A549 (cell line): ENCODE measurements around the gene FDCSP.

Experiments
- CBX2 ChIP-seq: fragments of 200-600 bp; sonication (generic); IDR thresholded peaks from 2 replicates; pipeline ENCODE4 v1.6.1; 2016; ENCODE audit warnings: low read depth, mild to moderate bottlenecking, borderline replicate concordance
- EHF ChIP-seq: fragments of 250-450 bp; sonication (Bioruptor Pico); IDR thresholded peaks from 2 replicates; pipeline ENCODE4 v1.5.0; 2020; ENCODE audit warnings: mild to moderate bottlenecking
- EP300 ChIP-seq, 2 experiments: fragments of >200 bp; sonication (Bioruptor Twin); formaldehyde crosslinking; IDR thresholded peaks; 2 replicates in 1 of 2; 3 replicates in 1 of 2; pipeline ENCODE4 v1.6.1; 2016 to 2017
- HDAC2 ChIP-seq: fragments of 200-600 bp; sonication (generic); IDR thresholded peaks from 2 replicates; pipeline ENCODE4 v1.6.1; 2016
- HOXA7 ChIP-seq: fragments of 250-450 bp; sonication (Bioruptor Pico); IDR thresholded peaks from 2 replicates; pipeline ENCODE4 v1.5.0; 2020; ENCODE audit warnings: mild to moderate bottlenecking, moderate library complexity
- POLR2A ChIP-seq: IDR thresholded peaks from 2 replicates; pipeline ENCODE4 v1.6.1; 2012; ENCODE audit warnings: mild to moderate bottlenecking, low read length
- RFX5 ChIP-seq: fragments of 450-650 bp; IDR thresholded peaks from 2 replicates; pipeline ENCODE4 v1.7.1; 2014; ENCODE audit warnings: antibody characterized with exemption, mild to moderate bottlenecking, moderate library complexity
- SMC3 ChIP-seq: fragments of >200 bp; sonication (Bioruptor Twin); formaldehyde crosslinking; IDR thresholded peaks from 3 replicates; pipeline ENCODE4 v1.6.1; 2018; ENCODE audit warnings: inconsistent platforms
- TF ChIP-seq, protein P1 (sequence below): fragments of >200 bp; sonication (Bioruptor Twin); formaldehyde crosslinking; IDR thresholded peaks from 3 replicates; pipeline ENCODE4 v1.5.1; 2016
- TF ChIP-seq, protein P2 (sequence below): fragments of 450-650 bp; IDR thresholded peaks from 2 replicates; pipeline ENCODE4 v1.6.1; 2014; ENCODE audit warnings: antibody characterized with exemption
- TF ChIP-seq, protein P3 (sequence below): fragments of 200-600 bp; sonication (generic); IDR thresholded peaks from 2 replicates; pipeline ENCODE4 v1.6.1; 2016; ENCODE audit warnings: antibody characterized with exemption, mild to moderate bottlenecking, moderate library complexity
- TF ChIP-seq, protein P4 (sequence below): IDR thresholded peaks from 2 replicates; pipeline ENCODE4 v1.6.1; 2012

DNA sequence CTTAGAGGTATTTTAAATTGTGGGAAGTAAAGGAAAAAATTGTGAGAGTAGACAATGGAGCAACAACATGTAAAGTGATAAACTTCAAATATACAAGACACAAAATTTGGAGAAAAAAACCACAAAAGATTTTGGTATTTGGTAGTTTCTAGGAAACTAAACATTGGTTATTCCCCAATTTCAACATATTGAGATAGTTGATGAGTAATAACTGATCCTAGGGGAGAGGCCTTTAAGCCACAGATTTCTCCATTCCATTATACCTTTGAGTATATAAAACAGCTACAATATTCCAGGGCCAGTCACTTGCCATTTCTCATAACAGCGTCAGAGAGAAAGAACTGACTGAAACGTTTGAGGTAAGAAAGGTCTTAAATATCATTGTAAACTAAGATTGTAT is at the start of gene FDCSP:
- TF ChIP-seq CBX2 (no peak), RFX5 (no peak), POLR2A (no peak), HOXA7 (CRISPR knock-in tag) (no peak), EP300 (IDR thresholded peaks at IDR 0.05) (no peak), SMC3 (no peak), HDAC2 (no peak), EHF (CRISPR knock-in tag) (no peak)
- TF ChIP-seq, protein P1, sequence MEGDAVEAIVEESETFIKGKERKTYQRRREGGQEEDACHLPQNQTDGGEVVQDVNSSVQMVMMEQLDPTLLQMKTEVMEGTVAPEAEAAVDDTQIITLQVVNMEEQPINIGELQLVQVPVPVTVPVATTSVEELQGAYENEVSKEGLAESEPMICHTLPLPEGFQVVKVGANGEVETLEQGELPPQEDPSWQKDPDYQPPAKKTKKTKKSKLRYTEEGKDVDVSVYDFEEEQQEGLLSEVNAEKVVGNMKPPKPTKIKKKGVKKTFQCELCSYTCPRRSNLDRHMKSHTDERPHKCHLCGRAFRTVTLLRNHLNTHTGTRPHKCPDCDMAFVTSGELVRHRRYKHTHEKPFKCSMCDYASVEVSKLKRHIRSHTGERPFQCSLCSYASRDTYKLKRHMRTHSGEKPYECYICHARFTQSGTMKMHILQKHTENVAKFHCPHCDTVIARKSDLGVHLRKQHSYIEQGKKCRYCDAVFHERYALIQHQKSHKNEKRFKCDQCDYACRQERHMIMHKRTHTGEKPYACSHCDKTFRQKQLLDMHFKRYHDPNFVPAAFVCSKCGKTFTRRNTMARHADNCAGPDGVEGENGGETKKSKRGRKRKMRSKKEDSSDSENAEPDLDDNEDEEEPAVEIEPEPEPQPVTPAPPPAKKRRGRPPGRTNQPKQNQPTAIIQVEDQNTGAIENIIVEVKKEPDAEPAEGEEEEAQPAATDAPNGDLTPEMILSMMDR = no peak
- TF ChIP-seq, protein P2, sequence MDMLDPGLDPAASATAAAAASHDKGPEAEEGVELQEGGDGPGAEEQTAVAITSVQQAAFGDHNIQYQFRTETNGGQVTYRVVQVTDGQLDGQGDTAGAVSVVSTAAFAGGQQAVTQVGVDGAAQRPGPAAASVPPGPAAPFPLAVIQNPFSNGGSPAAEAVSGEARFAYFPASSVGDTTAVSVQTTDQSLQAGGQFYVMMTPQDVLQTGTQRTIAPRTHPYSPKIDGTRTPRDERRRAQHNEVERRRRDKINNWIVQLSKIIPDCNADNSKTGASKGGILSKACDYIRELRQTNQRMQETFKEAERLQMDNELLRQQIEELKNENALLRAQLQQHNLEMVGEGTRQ = no peak
- TF ChIP-seq, protein P3, sequence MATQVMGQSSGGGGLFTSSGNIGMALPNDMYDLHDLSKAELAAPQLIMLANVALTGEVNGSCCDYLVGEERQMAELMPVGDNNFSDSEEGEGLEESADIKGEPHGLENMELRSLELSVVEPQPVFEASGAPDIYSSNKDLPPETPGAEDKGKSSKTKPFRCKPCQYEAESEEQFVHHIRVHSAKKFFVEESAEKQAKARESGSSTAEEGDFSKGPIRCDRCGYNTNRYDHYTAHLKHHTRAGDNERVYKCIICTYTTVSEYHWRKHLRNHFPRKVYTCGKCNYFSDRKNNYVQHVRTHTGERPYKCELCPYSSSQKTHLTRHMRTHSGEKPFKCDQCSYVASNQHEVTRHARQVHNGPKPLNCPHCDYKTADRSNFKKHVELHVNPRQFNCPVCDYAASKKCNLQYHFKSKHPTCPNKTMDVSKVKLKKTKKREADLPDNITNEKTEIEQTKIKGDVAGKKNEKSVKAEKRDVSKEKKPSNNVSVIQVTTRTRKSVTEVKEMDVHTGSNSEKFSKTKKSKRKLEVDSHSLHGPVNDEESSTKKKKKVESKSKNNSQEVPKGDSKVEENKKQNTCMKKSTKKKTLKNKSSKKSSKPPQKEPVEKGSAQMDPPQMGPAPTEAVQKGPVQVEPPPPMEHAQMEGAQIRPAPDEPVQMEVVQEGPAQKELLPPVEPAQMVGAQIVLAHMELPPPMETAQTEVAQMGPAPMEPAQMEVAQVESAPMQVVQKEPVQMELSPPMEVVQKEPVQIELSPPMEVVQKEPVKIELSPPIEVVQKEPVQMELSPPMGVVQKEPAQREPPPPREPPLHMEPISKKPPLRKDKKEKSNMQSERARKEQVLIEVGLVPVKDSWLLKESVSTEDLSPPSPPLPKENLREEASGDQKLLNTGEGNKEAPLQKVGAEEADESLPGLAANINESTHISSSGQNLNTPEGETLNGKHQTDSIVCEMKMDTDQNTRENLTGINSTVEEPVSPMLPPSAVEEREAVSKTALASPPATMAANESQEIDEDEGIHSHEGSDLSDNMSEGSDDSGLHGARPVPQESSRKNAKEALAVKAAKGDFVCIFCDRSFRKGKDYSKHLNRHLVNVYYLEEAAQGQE = no peak
- TF ChIP-seq, protein P4, sequence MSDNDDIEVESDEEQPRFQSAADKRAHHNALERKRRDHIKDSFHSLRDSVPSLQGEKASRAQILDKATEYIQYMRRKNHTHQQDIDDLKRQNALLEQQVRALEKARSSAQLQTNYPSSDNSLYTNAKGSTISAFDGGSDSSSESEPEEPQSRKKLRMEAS = no peak
